H1 (cell line): ENCODE measurements around the gene INTS15. TPM values are rescaled to one million over a fixed set of nuclear protein-coding genes. Genes with fewer than 3 reads are reported as not detected.

Source experiments
- CTCF ChIA-PET: fragments of 300-600 bp; sonication (Branson Sonifier 250); formaldehyde crosslinking; loops from one replicate; lab custom pipeline; 2021; ENCODE audit not compliant: partially characterized antibody; lab: Charles Lee
- POLR2A ChIA-PET: fragments of 300-600 bp; sonication (Branson Sonifier 250); formaldehyde crosslinking; loops from one replicate; lab custom pipeline; 2021; ENCODE audit warnings: inconsistent platforms; ENCODE audit not compliant: partially characterized antibody; lab: Charles Lee
- DNase-seq, 2 experiments: peaks; one replicate each; pipeline versions ENCODE4 v3.0.0 to v3.0.0-alpha.2; 2010 to 2022; ENCODE audit warnings: low spot score in 2 of 2, low read depth in 1 of 2, mixed read lengths in 1 of 2
- FAIRE-seq: peaks from 2 replicates; lab custom pipeline; 2011; peaks lifted over from hg19 to GRCh38; lab: Jason Lieb, UNC
- H2AFZ ChIP-seq: 2 replicates; pipeline ENCODE4 v1.8.1; 2012; ENCODE audit warnings: low read length, inconsistent platforms
- H2AK5ac ChIP-seq: 2 replicates; pipeline ENCODE4 v1.6.1; 2013; ENCODE audit warnings: low read depth, low read length
- H2BK120ac ChIP-seq: replicated peaks from 2 replicates; pipeline ENCODE3; 2013; ENCODE audit warnings: low read depth, low read length, inconsistent platforms
- H2BK12ac ChIP-seq: 2 replicates; pipeline ENCODE4 v1.6.1; 2013; ENCODE audit warnings: low read depth, low read length
- H2BK15ac ChIP-seq: 2 replicates; pipeline ENCODE4 v1.6.1; 2013; ENCODE audit warnings: low read length
- H2BK20ac ChIP-seq: 2 replicates; pipeline ENCODE4 v1.6.1; 2013; ENCODE audit warnings: low read length
- H2BK5ac ChIP-seq: 2 replicates; pipeline ENCODE4 v1.6.1; 2013; ENCODE audit warnings: low read depth, low read length
- H3K14ac ChIP-seq: 2 replicates; pipeline ENCODE4 v1.6.1; 2013; ENCODE audit warnings: inconsistent platforms; ENCODE audit not compliant: insufficient read length
- H3K18ac ChIP-seq: 2 replicates; pipeline ENCODE4 v1.6.1; 2013; ENCODE audit warnings: low read length; ENCODE audit errors: extremely low read depth
- H3K23ac ChIP-seq: 2 replicates; pipeline ENCODE4 v1.6.1; 2013; ENCODE audit warnings: inconsistent platforms; ENCODE audit not compliant: insufficient read length
- H3K23me2 ChIP-seq: 2 replicates; pipeline ENCODE4 v1.6.1; 2013; ENCODE audit warnings: low read depth, low read length
- H3K27ac ChIP-seq: 2 replicates; pipeline ENCODE4 v1.6.1; 2011; ENCODE audit warnings: low read depth, low read length, inconsistent platforms
- H3K27me3 ChIP-seq, 4 experiments: replicated peaks in 1 of 4; 1 replicate in 1 of 4; 2 replicates in 3 of 4; pipeline versions ENCODE4 v1.6.1 to v1.8.1; 2011 to 2013; ENCODE audit warnings: low read length in 3 of 4, mild to moderate bottlenecking in 3 of 4, inconsistent platforms in 2 of 4, mixed read lengths in 2 of 4, moderate library complexity in 1 of 4; ENCODE audit not compliant: control insufficient read depth in 3 of 4, insufficient read depth in 3 of 4; ENCODE audit errors: extremely low read depth in 1 of 4
- H3K36me3 ChIP-seq, 4 experiments: 2 replicates each; pipeline versions ENCODE4 v1.6.1 to v1.8.1; 2011 to 2013; ENCODE audit warnings: mild to moderate bottlenecking in 4 of 4, low read length in 3 of 4, moderate library complexity in 2 of 4, control low read depth in 1 of 4, inconsistent platforms in 1 of 4; ENCODE audit not compliant: insufficient read depth in 4 of 4, control insufficient read depth in 2 of 4
- H3K4ac ChIP-seq: replicated peaks from 2 replicates; pipeline ENCODE3; 2013; ENCODE audit warnings: low read length, low read depth, mixed read lengths, inconsistent platforms; ENCODE audit not compliant: insufficient read length
- H3K4me1 ChIP-seq, 4 experiments: replicated peaks in 1 of 4; 1 replicate in 1 of 4; 2 replicates in 3 of 4; pipeline versions ENCODE4 v1.6.1 to v1.8.1; 2011 to 2013; ENCODE audit warnings: low read length in 3 of 4, inconsistent platforms in 2 of 4, mixed read lengths in 1 of 4; ENCODE audit not compliant: insufficient read depth in 4 of 4, control insufficient read depth in 3 of 4
- H3K4me2 ChIP-seq, 2 experiments: 2 replicates each; pipeline versions ENCODE4 v1.6.1 to v1.8.1; 2011 to 2013; ENCODE audit warnings: low read depth in 2 of 2, low read length in 2 of 2, control low read depth in 1 of 2, inconsistent platforms in 1 of 2, mild to moderate bottlenecking in 1 of 2; ENCODE audit not compliant: insufficient read depth in 1 of 2
- H3K4me3 ChIP-seq, 4 experiments: fragments of 200-600, 300-600 bp in 1 of 4; sonication (generic), shearing (Covaris generic), sonication (Bioruptor Twin) in 1 of 4; 2 replicates each; pipeline versions ENCODE4 v1.5.1 to v1.8.1; 2011 to 2016; ENCODE audit warnings: low read length in 4 of 4, low read depth in 3 of 4, control low read depth in 2 of 4, inconsistent platforms in 2 of 4, mild to moderate bottlenecking in 2 of 4, mixed read lengths in 1 of 4, moderate library complexity in 1 of 4; ENCODE audit not compliant: insufficient read depth in 2 of 4; ENCODE audit errors: extremely low read depth in 1 of 4
- H3K56ac ChIP-seq: replicated peaks from 2 replicates; pipeline ENCODE3; 2013; ENCODE audit warnings: low read depth, mild to moderate bottlenecking, mixed read lengths, low read length, inconsistent platforms; ENCODE audit not compliant: insufficient read length
- H3K79me1 ChIP-seq: 2 replicates; pipeline ENCODE4 v1.6.1; 2013; ENCODE audit warnings: low read depth, low read length, control low read depth
- H3K79me2 ChIP-seq, 2 experiments: 2 replicates each; pipeline versions ENCODE4 v1.6.1 to v1.8.1; 2012 to 2013; ENCODE audit warnings: low read length in 2 of 2, mild to moderate bottlenecking in 2 of 2, inconsistent platforms in 1 of 2; ENCODE audit not compliant: insufficient read depth in 2 of 2, control insufficient read depth in 1 of 2
- H3K9ac ChIP-seq, 4 experiments: replicated peaks in 1 of 4; 1 replicate in 1 of 4; 2 replicates in 3 of 4; pipeline versions ENCODE4 v1.6.1 to v1.8.1; 2011 to 2013; ENCODE audit warnings: low read depth in 3 of 4, low read length in 3 of 4, control low read depth in 2 of 4, mild to moderate bottlenecking in 2 of 4, moderate library complexity in 2 of 4, inconsistent platforms in 1 of 4; ENCODE audit errors: extremely low read depth in 1 of 4
- H3K9me3 ChIP-seq, 2 experiments: 2 replicates each; pipeline versions ENCODE4 v1.6.1 to v1.8.1; 2012 to 2013; ENCODE audit warnings: mild to moderate bottlenecking in 2 of 2, moderate library complexity in 2 of 2, control low read depth in 1 of 2, inconsistent platforms in 1 of 2, low read depth in 1 of 2, low read length in 1 of 2, mixed read lengths in 1 of 2; ENCODE audit not compliant: insufficient read depth in 2 of 2
- H4K20me1 ChIP-seq, 2 experiments: replicated peaks in 1 of 2; 2 replicates each; pipeline versions ENCODE3 to v1.8.1; 2011 to 2013; ENCODE audit warnings: inconsistent platforms in 2 of 2, low read length in 2 of 2, mild to moderate bottlenecking in 1 of 2; ENCODE audit not compliant: insufficient read depth in 2 of 2, control insufficient read depth in 1 of 2
- H4K5ac ChIP-seq: 2 replicates; pipeline ENCODE4 v1.6.1; 2013; ENCODE audit warnings: low read length, low read depth, mixed read lengths, inconsistent platforms; ENCODE audit not compliant: insufficient read length
- H4K8ac ChIP-seq: 2 replicates; pipeline ENCODE4 v1.8.0; 2013; ENCODE audit warnings: mild to moderate bottlenecking, moderate library complexity, low read length, inconsistent platforms; ENCODE audit not compliant: insufficient read depth; ENCODE audit errors: extremely low read depth
- H4K91ac ChIP-seq: replicated peaks from 2 replicates; pipeline ENCODE3; 2013; ENCODE audit warnings: low read length, mixed read lengths, inconsistent platforms; ENCODE audit not compliant: insufficient read length
- ASH2L ChIP-seq: fragments of 200-600, 300-600 bp; sonication (generic); IDR thresholded peaks from one replicate; pipeline ENCODE4 v1.7.1; 2017; ENCODE audit warnings: low read length
- BCL11A ChIP-seq, 2 experiments: IDR thresholded peaks; one replicate each; pipeline ENCODE4 v1.6.1; 2011; ENCODE audit warnings: low read depth in 2 of 2, low read length in 2 of 2, mild to moderate bottlenecking in 2 of 2
- CREB1 ChIP-seq: IDR thresholded peaks from 2 replicates; pipeline ENCODE4 v1.6.1; 2012; ENCODE audit warnings: inconsistent platforms
- JUND ChIP-seq: IDR thresholded peaks from 2 replicates; pipeline ENCODE4 v1.6.1; 2011; ENCODE audit warnings: mild to moderate bottlenecking, improper control_type of control experiment, low read length
- NANOG ChIP-seq: IDR thresholded peaks from 2 replicates; pipeline ENCODE4 v1.6.1; 2011; ENCODE audit warnings: low read length, low read depth, mild to moderate bottlenecking, inconsistent platforms; ENCODE audit not compliant: insufficient read depth, poor library complexity, severe bottlenecking
- RBBP5 ChIP-seq: IDR thresholded peaks from 2 replicates; pipeline ENCODE4 v1.7.1; 2012; ENCODE audit warnings: low read depth, mild to moderate bottlenecking, inconsistent platforms, low read length, moderate library complexity, borderline replicate concordance
- TAF1 ChIP-seq: IDR thresholded peaks from 2 replicates; pipeline ENCODE4 v1.6.1; 2011; ENCODE audit warnings: mild to moderate bottlenecking, low read depth, low read length
- TBP ChIP-seq: IDR thresholded peaks from 2 replicates; pipeline ENCODE4 v1.6.1; 2011; ENCODE audit warnings: low read depth, low read length, improper control_type of control experiment
- YY1 ChIP-seq: IDR thresholded peaks from 2 replicates; pipeline ENCODE4 v1.6.1; 2011; ENCODE audit warnings: low read depth, mild to moderate bottlenecking, low read length
- WGBS, 2 experiments: shearing (Covaris generic) in 1 of 2; methylation state at CpG; one replicate each; pipeline versions ENCODE4 v1.1.6 to v1.1.7; 2013 to 2015; ENCODE audit warnings: low lambda C conversion rate in 2 of 2, mixed read lengths in 2 of 2, inconsistent platforms in 1 of 2, low coverage in 1 of 2, missing lambda C conversion rate in 1 of 2; ENCODE audit not compliant: insufficient replicate concordance in 2 of 2, insufficient coverage in 1 of 2, insufficient read length in 1 of 2; ENCODE audit errors: extremely low coverage in 1 of 2, missing lambda C conversion rate in 1 of 2; 5-methylcytosine and 5-hydroxymethylcytosine counted together
- polyA plus RNA-seq, 7 experiments: library from polyadenylated mRNA; depleted of rRNA in 3 of 7; stranded (reverse) in 5 of 7; unstranded in 2 of 7; fragments of >200 nt in 5 of 7; fragments of 200-250 nt in 2 of 7; gene quantifications; 1 replicate in 5 of 7; 2 replicates in 1 of 7; 4 replicates in 1 of 7; pipeline versions ENCODE4 v1.2.1 to v1.2.3, GENCODE V29; 2011 to 2013; ENCODE audit warnings: missing spikeins in 2 of 7, mixed read lengths in 2 of 7
- total RNA-seq: library from RNA; stranded (reverse); fragmentation: NEBNext Ultra II Directional; extraction: Animal tissue kit (Norgen Biotek cat#: 25700); gene quantifications from 2 replicates; pipeline ENCODE4 v1.2.1, GENCODE V29; 2021
- TF ChIP-seq, protein P1 (sequence below): IDR thresholded peaks from 2 replicates; pipeline ENCODE4 v1.6.1; 2012; ENCODE audit warnings: low read length, inconsistent platforms

INTS15 gene
- total and polyA plus RNA-seq, 2 of the 8 experiments (the other 6 are each of a cell fraction or from before 2014, with no cell fraction given), result 23.0 to 25.7 TPM

- Histone ChIP-seq H2BK20ac (no peak overlapping the region), H3K27me3 (no peaks in the 10 kb centered on the region), H3K14ac (no peak overlapping the region), H2AK5ac (0 out of 2 replicates have a peak overlapping the region, but pooled peaks have one; percentile 70), H3K9me3 (no peaks in the 10 kb centered on the region), H4K20me1 (no peaks in the 10 kb centered on the region), H3K9ac (no peak overlapping the region), H3K4me2 (no peak overlapping the region), H2BK120ac (no peak overlapping the region), H3K18ac (no peak overlapping the region; the same call in 1 of the 2 replicates), H4K8ac (no peak overlapping the region), H4K91ac (no peak overlapping the region), H3K79me2 (no peaks in the 10 kb centered on the region), H4K5ac (no peak overlapping the region), H2BK5ac (no peak overlapping the region), H3K79me1 (no peaks in the 10 kb centered on the region), H2BK15ac (no peak overlapping the region), H3K23me2 (no peaks in the 10 kb centered on the region; the same call in 1 of the 2 replicates), H2BK12ac (no peak overlapping the region), H3K56ac (no peak overlapping the region), H3K23ac (no peak overlapping the region), H3K4ac (no peak overlapping the region), H3K27ac (no peak overlapping the region), H2AFZ (no peak overlapping the region), H3K4me3 (no peak overlapping the region), H3K4me1 (no peaks in the 10 kb centered on the region), H3K36me3 (no peaks in the 10 kb centered on the region)
- CTCF ChIA-PET, result interaction anchor here (0.6 to 1.9 kb wide), 6 partner anchors 12 to 43 kb away, joined by 3 to 5 read pairs (median 4); partner anchors contain the start of gene INTS15
- FAIRE-seq, result no peak
- 88% methylated on average over 7 of the region's 7 CpGs; no CpG with 5 or more reads in 1 of the 2 experiments for WGBS, 2 experiments
- no peak for DNase-seq
- POLR2A ChIA-PET, result no interaction called here
- TF ChIP-seq YY1 (peak; percentile 59; the same call in 1 of the 2 replicates), ASH2L (no peak), BCL11A (IDR thresholded peaks at IDR 0.05; ENCODE audit: low read depth in 2 of 2, low read length in 2 of 2) (no peak), TBP (no peak), TAF1 (no peak), CREB1 (peak; percentile 59; the same call in 1 of the 2 replicates), RBBP5 (no peak), NANOG (no peak), JUND (peak; percentile 66; the same call in 1 of the 2 replicates)
- TF ChIP-seq, protein P1, sequence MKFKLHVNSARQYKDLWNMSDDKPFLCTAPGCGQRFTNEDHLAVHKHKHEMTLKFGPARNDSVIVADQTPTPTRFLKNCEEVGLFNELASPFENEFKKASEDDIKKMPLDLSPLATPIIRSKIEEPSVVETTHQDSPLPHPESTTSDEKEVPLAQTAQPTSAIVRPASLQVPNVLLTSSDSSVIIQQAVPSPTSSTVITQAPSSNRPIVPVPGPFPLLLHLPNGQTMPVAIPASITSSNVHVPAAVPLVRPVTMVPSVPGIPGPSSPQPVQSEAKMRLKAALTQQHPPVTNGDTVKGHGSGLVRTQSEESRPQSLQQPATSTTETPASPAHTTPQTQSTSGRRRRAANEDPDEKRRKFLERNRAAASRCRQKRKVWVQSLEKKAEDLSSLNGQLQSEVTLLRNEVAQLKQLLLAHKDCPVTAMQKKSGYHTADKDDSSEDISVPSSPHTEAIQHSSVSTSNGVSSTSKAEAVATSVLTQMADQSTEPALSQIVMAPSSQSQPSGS, result peak; percentile 95
Measured at GRCh38 chr7:6553448-6554044, 36.3 kb upstream of the INTS15 start.
